GM21360 (cell line): ENCODE measurements around the gene EML3.

Source experiments
- ATAC-seq: cut with Tn5 transposase; IDR thresholded peaks from one replicate; pipeline ENCODE4 v1.9.1; 2021; ENCODE audit warnings: mild to moderate bottlenecking, moderate library complexity; ENCODE audit not compliant: unreplicated experiment

The EML3 gene

DNA sequence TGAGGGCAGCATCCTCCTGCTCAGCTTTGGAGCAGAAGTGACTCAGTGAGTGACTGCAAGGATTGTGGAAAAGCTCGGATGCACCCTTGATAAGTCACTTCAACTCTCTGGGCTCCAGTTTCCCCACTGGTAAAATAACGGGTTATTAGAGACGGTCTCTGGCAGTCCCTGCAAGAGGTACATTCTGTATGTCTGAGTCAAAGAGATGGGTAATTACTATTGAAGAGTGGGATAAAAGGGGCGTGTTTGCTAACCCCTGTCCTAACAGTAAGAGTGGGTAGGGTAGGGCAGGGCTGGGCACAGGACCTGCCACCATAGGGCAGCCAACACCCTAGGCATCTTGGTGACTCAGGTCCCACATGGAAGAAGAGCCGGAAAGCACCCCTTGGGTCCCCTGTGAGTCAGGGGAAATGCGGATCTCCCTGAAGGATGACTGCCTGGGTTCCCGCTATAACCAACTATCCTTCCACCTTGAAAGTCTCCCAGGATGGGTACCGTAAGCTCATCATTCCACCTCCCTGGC lies 58.7 kb downstream of the EML3 start:
- ATAC-seq: no peak

DNA sequence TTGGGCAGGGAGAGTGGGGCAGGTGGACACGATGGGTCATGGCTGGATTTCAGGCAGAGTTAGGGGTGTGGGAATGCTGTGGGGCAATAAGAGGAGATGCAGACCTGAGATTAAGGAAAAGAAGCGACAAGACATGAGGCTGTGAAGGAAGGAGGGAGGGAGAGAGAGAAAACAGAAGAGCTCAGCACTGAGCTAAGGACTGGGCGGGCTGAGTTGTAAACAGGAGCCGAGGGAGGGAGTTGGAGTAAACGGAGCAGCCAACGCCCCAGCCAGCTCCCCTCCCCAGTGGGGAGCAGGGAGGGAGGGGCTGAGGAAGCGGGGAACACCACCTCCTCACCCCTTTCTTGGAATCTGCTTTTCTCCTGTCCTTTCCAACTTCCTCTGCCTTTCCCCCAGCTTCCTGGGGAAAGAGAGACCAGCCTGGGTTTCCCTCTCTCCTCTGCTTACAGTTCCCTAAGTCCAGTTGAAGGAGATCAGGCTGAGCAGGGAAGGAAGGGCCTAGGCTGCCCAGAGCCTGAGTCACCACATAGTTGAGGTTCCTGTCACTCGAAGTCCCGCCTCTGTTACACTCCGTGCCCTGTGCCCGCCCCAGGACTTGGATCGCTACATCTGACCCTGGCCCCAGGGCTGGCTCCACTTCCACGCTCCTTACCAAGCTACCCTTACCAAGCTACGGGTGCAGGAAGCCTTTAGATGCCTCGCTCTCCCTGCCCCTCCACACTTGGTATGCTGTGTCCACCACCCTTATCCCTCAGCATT lies 59.3 kb downstream of the EML3 start:
- ATAC-seq: no peak

DNA sequence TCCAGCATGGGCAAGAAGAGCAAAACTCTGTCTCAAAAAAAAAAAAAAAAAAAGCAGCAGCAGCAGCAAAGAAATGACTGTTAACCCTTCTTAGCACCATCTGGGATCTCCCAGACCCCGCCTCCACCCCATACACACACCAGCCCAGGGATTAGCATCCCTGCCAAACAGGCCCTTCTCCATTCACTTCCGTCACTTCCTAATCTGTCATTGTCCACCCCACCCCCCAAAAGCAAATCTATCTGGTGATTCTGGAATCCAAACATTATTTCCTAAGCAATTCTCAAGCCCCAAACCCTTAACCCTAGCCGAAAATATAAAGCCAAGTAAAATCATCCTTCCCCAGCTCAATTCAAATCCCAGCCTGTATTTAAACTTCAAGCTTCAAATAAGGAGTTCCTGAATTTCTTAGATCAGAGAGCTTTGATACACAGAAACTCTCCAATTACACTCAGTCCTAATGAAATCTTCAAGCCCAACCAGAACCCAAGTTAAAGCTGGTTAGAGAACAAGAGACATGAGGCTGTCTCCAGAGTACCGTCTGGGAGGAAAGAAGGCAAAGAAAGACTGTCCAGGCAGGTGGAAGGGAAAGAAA lies 60.0 kb downstream of the EML3 start:
- ATAC-seq: no peak
